SH-SY5Y (cell line): Measurements from ENCODE around the gene TPRA1.

ENCODE experiments used
- GATA2 ChIP-seq: IDR thresholded peaks from 2 replicates; pipeline ENCODE4 v1.6.1; 2011; ENCODE audit warnings: mild to moderate bottlenecking, low read depth, low read length
- GATA3 ChIP-seq: IDR thresholded peaks from 2 replicates; pipeline ENCODE4 v1.6.1; 2011; ENCODE audit warnings: low read depth, mild to moderate bottlenecking, low read length, moderate library complexity

TPRA1 gene

GRCh38 chr3:127534161-127534451, 56.4 kb downstream of the TPRA1 start:
- TF ChIP-seq GATA2 (no peak), GATA3 (no peak)

GRCh38 chr3:127532561-127533203, 57.9 kb downstream of the TPRA1 start:
- TF ChIP-seq GATA2, result no peak
- TF ChIP-seq GATA3, result no peak

- TF ChIP-seq GATA2, result no peak
- no peak for TF ChIP-seq GATA3
These were observed 58.7 kb downstream of the TPRA1 start for GRCh38 chr3:127531821-127532220.

- no peak for TF ChIP-seq GATA3
These were observed 61.0 kb downstream of the TPRA1 start for GRCh38 chr3:127529346-127530188.

- no peak for TF ChIP-seq GATA3
- no peak for TF ChIP-seq GATA2
These were observed 65.2 kb downstream of the TPRA1 start for GRCh38 chr3:127525373-127525772.

GRCh38 chr3:127524296-127524896, 66.1 kb downstream of the TPRA1 start:
- no peak for TF ChIP-seq GATA2
